Fibroblast of the aortic adventitia (primary cell): ENCODE results near the gene TPCN1. TPM values are rescaled to one million over a fixed set of nuclear protein-coding genes. Genes with fewer than 3 reads are reported as not detected.

Experiments
- DNase-seq: peaks from one replicate; pipeline ENCODE4 v3.0.0-alpha.2; 2010; ENCODE audit warnings: low read depth
- H3K4me3 ChIP-seq: 2 replicates; pipeline ENCODE4 v1.5.1; 2011; ENCODE audit warnings: low read depth, mild to moderate bottlenecking, control low read depth, low read length, moderate library complexity
- CTCF ChIP-seq: IDR thresholded peaks from 2 replicates; pipeline ENCODE4 v1.5.1; 2011; ENCODE audit warnings: mild to moderate bottlenecking, low read length, control low read depth, inconsistent platforms; ENCODE audit not compliant: insufficient read depth
- total RNA-seq: library from RNA; depleted of rRNA; stranded (reverse); fragments of >200 nt; gene quantifications from 2 replicates; pipeline ENCODE4 v1.2.3, GENCODE V29; 2012; ENCODE audit warnings: low replicate concordance

Gene TPCN1
- total RNA-seq, 1 donor = 20.4 TPM

GRCh38 chr12:113332688-113333417 is 111.6 kb downstream of the TPCN1 start:
- no peak for TF ChIP-seq CTCF
- no peak for DNase-seq
- H3K4me3 ChIP-seq = no peak overlapping the region

- DNase-seq = no peak
- no peak for TF ChIP-seq CTCF
- H3K4me3 ChIP-seq = peak overlapping the region; percentile 38
Observed at GRCh38 chr12:113333418-113333750, 112.1 kb downstream of the TPCN1 start.

GRCh38 chr12:113333877-113334785 is 112.9 kb downstream of the TPCN1 start:
- peak overlapping the region; percentile 80 for H3K4me3 ChIP-seq
- peak; percentile 5 for DNase-seq
- no peak for TF ChIP-seq CTCF

- H3K4me3 ChIP-seq = peak within 1 kb of the TSS; percentile 80
- peak; percentile 64 for DNase-seq
- TF ChIP-seq CTCF = no peak
Observed at GRCh38 chr12:113334786-113335539, 113.7 kb downstream of the TPCN1 start, which contains the start of gene SLC8B1. SLC8B1 (minus strand) TSS chr12:113335109; CDS start chr12:113332878, 2,231 bp downstream.

- no peak for TF ChIP-seq CTCF
- H3K4me3 ChIP-seq = no peak overlapping the region
Observed at GRCh38 chr12:113339540-113339939, 118.3 kb downstream of the TPCN1 start.

GRCh38 chr12:113340061-113340460 is 118.8 kb downstream of the TPCN1 start:
- DNase-seq = peak; percentile 16
- TF ChIP-seq CTCF = no peak
- H3K4me3 ChIP-seq = no peak overlapping the region

More at GRCh38 chr12:113339540-113339939, 118.3 kb downstream of the TPCN1 start:
- DNase-seq = no peak
